HCT116 (cell line): ENCODE results near the gene NFIX. TPM values are rescaled to one million over a fixed set of nuclear protein-coding genes. Genes with fewer than 3 reads are reported as not detected.

Experiments
- ATAC-seq: fragments of 200-7000 bp; cut with Tn5 transposase; 2 replicates; pipeline ENCODE4 v1.9.1; 2020; ENCODE audit warnings: mild to moderate bottlenecking, moderate library complexity
- BruUV-seq: library from RNA; stranded (reverse); fragments of 400-500 nt; replicated peaks from 2 replicates; lab custom pipeline; 2021; lab: Mats Ljungman, UMichigan
- CTCF ChIA-PET: fragments of 300-600 bp; sonication (Branson Sonifier 250); formaldehyde crosslinking; loops from one replicate; lab custom pipeline; 2021; ENCODE audit warnings: antibody characterized with exemption; lab: Charles Lee
- POLR2A ChIA-PET: fragments of 300-600, 350-600 bp; sonication (Branson Sonifier 250); formaldehyde crosslinking; loops from one replicate; lab custom pipeline; 2021; ENCODE audit warnings: antibody characterized with exemption; lab: Charles Lee
- RAD21 ChIA-PET, 2 experiments: fragments of 300-600 bp; sonication (Branson Sonifier 250); formaldehyde crosslinking; loops; one replicate each; lab custom pipeline; 2023; ENCODE audit warnings: low total read pairs in 2 of 2; ENCODE audit not compliant: uncharacterized antibody in 2 of 2, unreplicated experiment in 2 of 2, low non-redundant PET in 1 of 2; lab: Charles Lee
- DNase-seq: peaks from one replicate; pipeline ENCODE4 v3.0.0-alpha.2; 2010; ENCODE audit warnings: low read depth, low spot score
- H2AFZ ChIP-seq: fragments of 200-600 bp; shearing (Covaris generic), sonication (generic); 2 replicates; pipeline ENCODE4 v1.6.1; 2017; ENCODE audit warnings: low read depth, mixed run types, mixed read lengths, antibody characterized with exemption, low read length; ENCODE audit not compliant: poor library complexity, severe bottlenecking
- H3K27ac ChIP-seq: 2 replicates; pipeline ENCODE4 v1.5.1; 2012; ENCODE audit warnings: low read depth, low read length
- H3K27me3 ChIP-seq: fragments of 200-600 bp; sonication (generic); 2 replicates; pipeline ENCODE4 v1.6.1; 2016; ENCODE audit warnings: mixed run types, low read length, mixed read lengths; ENCODE audit not compliant: insufficient read depth
- H3K36me3 ChIP-seq, 2 experiments: fragments of 200-500 bp in 1 of 2; fragments of 200-600 bp in 1 of 2; sonication (Bioruptor generic) in 1 of 2; sonication (generic) in 1 of 2; 2 replicates each; pipeline versions ENCODE4 v1.5.1 to v1.6.1; 2014 to 2016; ENCODE audit warnings: low read length in 2 of 2, inconsistent platforms in 1 of 2, mixed read lengths in 1 of 2, mixed run types in 1 of 2; ENCODE audit not compliant: insufficient read depth in 2 of 2, control insufficient read depth in 1 of 2
- H3K4me1 ChIP-seq, 2 experiments: fragments of 200-600 bp in 1 of 2; sonication (generic) in 1 of 2; 2 replicates each; pipeline versions ENCODE4 v1.5.1 to v1.6.1; 2012 to 2017; ENCODE audit warnings: low read length in 2 of 2, inconsistent platforms in 1 of 2, mild to moderate bottlenecking in 1 of 2, mixed read lengths in 1 of 2, mixed run types in 1 of 2, moderate library complexity in 1 of 2; ENCODE audit not compliant: insufficient read depth in 2 of 2, control insufficient read depth in 1 of 2
- H3K4me2 ChIP-seq: fragments of 200-600 bp; sonication (generic); 2 replicates; pipeline ENCODE4 v1.6.1; 2017; ENCODE audit warnings: mixed run types, low read length, mixed read lengths
- H3K4me3 ChIP-seq, 2 experiments: fragments of 200-600 bp in 1 of 2; sonication (generic) in 1 of 2; replicated peaks in 1 of 2; 2 replicates each; pipeline ENCODE4 v1.5.1; 2011 to 2016; ENCODE audit warnings: low read length in 2 of 2, control low read depth in 1 of 2, low read depth in 1 of 2, mild to moderate bottlenecking in 1 of 2, mixed read lengths in 1 of 2, mixed run types in 1 of 2
- H3K79me2 ChIP-seq: fragments of 200-600 bp; sonication (generic); 2 replicates; pipeline ENCODE4 v1.6.1; 2017; ENCODE audit warnings: mild to moderate bottlenecking, mixed run types, low read length, moderate library complexity, mixed read lengths; ENCODE audit not compliant: insufficient read depth
- H3K9ac ChIP-seq: fragments of 200-600 bp; sonication (generic); 2 replicates; pipeline ENCODE4 v1.6.1; 2016; ENCODE audit warnings: low read length, mixed read lengths
- H3K9me2 ChIP-seq: fragments of 200-600 bp; sonication (generic), shearing (Covaris generic); 2 replicates; pipeline ENCODE4 v1.6.1; 2017; ENCODE audit warnings: mixed run types, mild to moderate bottlenecking, moderate library complexity; ENCODE audit not compliant: insufficient read depth
- H3K9me3 ChIP-seq, 2 experiments: fragments of 200-500 bp in 1 of 2; fragments of 200-600 bp in 1 of 2; sonication (Bioruptor generic) in 1 of 2; sonication (generic) in 1 of 2; 2 replicates each; pipeline ENCODE4 v1.6.1; 2014 to 2017; ENCODE audit warnings: low read length in 2 of 2, mixed read lengths in 2 of 2, inconsistent platforms in 1 of 2, low read depth in 1 of 2, mild to moderate bottlenecking in 1 of 2, mixed run types in 1 of 2, moderate library complexity in 1 of 2; ENCODE audit not compliant: control insufficient read depth in 1 of 2, insufficient read depth in 1 of 2
- H4K20me1 ChIP-seq: fragments of 200-600 bp; sonication (generic), shearing (Covaris generic); 2 replicates; pipeline ENCODE4 v1.6.1; 2017; ENCODE audit warnings: mixed run types, mild to moderate bottlenecking, moderate library complexity; ENCODE audit not compliant: insufficient read depth
- EGR1 ChIP-seq: IDR thresholded peaks from 2 replicates; pipeline ENCODE4 v1.6.1; 2012; ENCODE audit warnings: low read depth
- ELF1 ChIP-seq: IDR thresholded peaks from 2 replicates; pipeline ENCODE4 v1.6.1; 2012; ENCODE audit warnings: low read depth, borderline replicate concordance
- EZH2 ChIP-seq: fragments of 200-600 bp; sonication (generic); IDR thresholded peaks from 2 replicates; pipeline ENCODE4 v1.6.1; 2017; ENCODE audit warnings: antibody characterized with exemption, mixed run types
- EZH2phosphoT487 ChIP-seq: fragments of 200-600 bp; IDR thresholded peaks from 2 replicates; pipeline ENCODE4 v1.6.1; 2018; ENCODE audit warnings: antibody characterized with exemption, borderline replicate concordance
- JUND ChIP-seq: IDR thresholded peaks from 2 replicates; pipeline ENCODE4 v1.6.1; 2012
- POLR2A ChIP-seq: IDR thresholded peaks from 2 replicates; pipeline ENCODE4 v1.7.0; 2011; ENCODE audit warnings: borderline replicate concordance; ENCODE audit not compliant: insufficient read depth, insufficient read length; ENCODE audit errors: extremely low read depth
- POLR2AphosphoS5 ChIP-seq: IDR thresholded peaks from 2 replicates; pipeline ENCODE4 v1.6.1; 2011; ENCODE audit warnings: mild to moderate bottlenecking, low read depth, low read length, moderate library complexity
- RAD21 ChIP-seq: IDR thresholded peaks from 2 replicates; pipeline ENCODE4 v1.6.1; 2012; ENCODE audit warnings: low read depth, mild to moderate bottlenecking
- TCF7L2 ChIP-seq: IDR thresholded peaks from 2 replicates; pipeline ENCODE4 v1.7.0; 2011; ENCODE audit warnings: borderline replicate concordance, inconsistent platforms; ENCODE audit not compliant: insufficient read depth, insufficient read length; ENCODE audit errors: extremely low read depth
- YY1 ChIP-seq: IDR thresholded peaks from 2 replicates; pipeline ENCODE4 v1.6.1; 2011; ENCODE audit warnings: low read length, low read depth, moderate library complexity, mild to moderate bottlenecking; ENCODE audit not compliant: insufficient replicate concordance; ENCODE audit errors: extremely low read depth
- ZFX ChIP-seq: fragments of 450-650 bp; IDR thresholded peaks from 2 replicates; pipeline ENCODE4 v1.6.1; 2017
- intact Hi-C: fragments of 100-400 bp; cut with micrococcal nuclease; formaldehyde crosslinking; loops from 2 replicates; pipeline ENCODE4 v1.10.0; 2022
- total RNA-seq: library from RNA; stranded (reverse); gene quantifications from one replicate; pipeline ENCODE4 v1.2.1, GENCODE V29; 2021; ENCODE audit not compliant: unreplicated experiment
- TF ChIP-seq, protein P1 (sequence below): IDR thresholded peaks from 2 replicates; pipeline ENCODE4 v1.6.1; 2012
- TF ChIP-seq, protein P2 (sequence below): IDR thresholded peaks from 2 replicates; pipeline ENCODE4 v1.6.1; 2012

The NFIX gene
- total RNA-seq, 1 experiment from 2014 or later = 34.8 TPM

- Histone ChIP-seq H2AFZ (no peak overlapping the region), H3K4me2 (peak overlapping the region; percentile 64), H3K9ac (peak overlapping the region; percentile 26; the same call in 1 of the 2 replicates), H3K4me1 (peaks cover 21 to 28% of the 10 kb centered on the region in 2 experiments; a peak in 3 of 4 replicates), H4K20me1 (no peaks in the 10 kb centered on the region)
- ATAC-seq = no peak
- CTCF ChIA-PET = interaction anchor here (0.7 to 2.2 kb wide), 7 partner anchors 45 to 351 kb away, joined by 3 to 27 read pairs (median 4); no protein-coding TSS in a partner anchor
- no peak for TF ChIP-seq POLR2AphosphoS5
- no peak for TF ChIP-seq YY1
- TF ChIP-seq, protein P1, sequence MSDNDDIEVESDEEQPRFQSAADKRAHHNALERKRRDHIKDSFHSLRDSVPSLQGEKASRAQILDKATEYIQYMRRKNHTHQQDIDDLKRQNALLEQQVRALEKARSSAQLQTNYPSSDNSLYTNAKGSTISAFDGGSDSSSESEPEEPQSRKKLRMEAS = no peak
- TF ChIP-seq, protein P2, sequence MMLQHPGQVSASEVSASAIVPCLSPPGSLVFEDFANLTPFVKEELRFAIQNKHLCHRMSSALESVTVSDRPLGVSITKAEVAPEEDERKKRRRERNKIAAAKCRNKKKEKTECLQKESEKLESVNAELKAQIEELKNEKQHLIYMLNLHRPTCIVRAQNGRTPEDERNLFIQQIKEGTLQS = no peak
- no peak for TF ChIP-seq RAD21
- TF ChIP-seq JUND = no peak
- TF ChIP-seq EZH2 = no peak
- no peak for TF ChIP-seq POLR2A
- TF ChIP-seq TCF7L2 = no peak
- TF ChIP-seq EGR1 = no peak
- no peak for TF ChIP-seq EZH2phosphoT487
- no peak for TF ChIP-seq ELF1
- no peak for TF ChIP-seq ZFX
- TF ChIP-seq, all 23 proteins: peak for 0
- Histone ChIP-seq H3K4me3 (no peak overlapping the region), H3K9me3 (no peaks in the 10 kb centered on the region), H3K27ac (no peak overlapping the region; the same call in 1 of the 2 replicates), H3K79me2 (no peaks in the 10 kb centered on the region), H3K36me3 (no peaks in the 10 kb centered on the region), H3K9me2 (no peaks in the 10 kb centered on the region), H3K27me3 (no peaks in the 10 kb centered on the region)
- ChIA-PET RAD21 (interaction anchor here (0.6 to 1.6 kb wide), 5 partner anchors 77 to 110 kb away, joined by 3 to 10 read pairs (median 3); no protein-coding TSS in a partner anchor), POLR2A (interaction anchor here (1.3 to 1.4 kb wide), 2 partner anchors 19 to 76 kb away, joined by 3 to 4 read pairs; no protein-coding TSS in a partner anchor)
- DNase-seq = no peak
- intact Hi-C loops = no loop called here
- BruUV-seq = no TSS peak
These were observed 11.1 kb upstream of the NFIX start for GRCh38 chr19:12984143-12984627.
